SK-N-SH (cell line): ENCODE results near the gene PM20D2.

Experiments
- EP300 ChIP-seq, 2 experiments: IDR thresholded peaks; 2 replicates each; pipeline versions ENCODE4 v1.4.0 to v1.6.1; 2012; ENCODE audit warnings: borderline replicate concordance in 1 of 2, low read depth in 1 of 2, low read length in 1 of 2
- EZH2phosphoT487 ChIP-seq: fragments of 200-600 bp; sonication (generic); IDR thresholded peaks from 2 replicates; pipeline ENCODE4 v1.6.1; 2017; ENCODE audit warnings: low read depth, mixed run types, mild to moderate bottlenecking, antibody characterized with exemption, moderate library complexity, borderline replicate concordance
- GABPA ChIP-seq: IDR thresholded peaks from 2 replicates; pipeline ENCODE4 v1.4.0; 2012; ENCODE audit warnings: low read depth, mild to moderate bottlenecking
- MXI1 ChIP-seq: IDR thresholded peaks from 2 replicates; pipeline ENCODE4 v1.6.1; 2012; ENCODE audit warnings: mild to moderate bottlenecking, low read depth, low read length, improper control_type of control experiment
- NFIC ChIP-seq: IDR thresholded peaks from 2 replicates; pipeline ENCODE4 v1.4.0; 2012; ENCODE audit warnings: borderline replicate concordance
- POLR2AphosphoS5 ChIP-seq: IDR thresholded peaks from 2 replicates; pipeline ENCODE4 v1.6.1; 2012; ENCODE audit warnings: low read depth, low read length
- SIN3A ChIP-seq: IDR thresholded peaks from 2 replicates; pipeline ENCODE4 v1.6.1; 2012; ENCODE audit warnings: low read depth, mild to moderate bottlenecking, low read length, moderate library complexity, borderline replicate concordance
- TCF12 ChIP-seq: IDR thresholded peaks from 2 replicates; pipeline ENCODE4 v1.4.0; 2012
- TF ChIP-seq, protein P1 (sequence below): fragments of 200-600 bp; sonication (generic); IDR thresholded peaks from 2 replicates; pipeline ENCODE4 v1.6.1; 2017; ENCODE audit warnings: antibody characterized with exemption, mild to moderate bottlenecking, moderate library complexity

DNA sequence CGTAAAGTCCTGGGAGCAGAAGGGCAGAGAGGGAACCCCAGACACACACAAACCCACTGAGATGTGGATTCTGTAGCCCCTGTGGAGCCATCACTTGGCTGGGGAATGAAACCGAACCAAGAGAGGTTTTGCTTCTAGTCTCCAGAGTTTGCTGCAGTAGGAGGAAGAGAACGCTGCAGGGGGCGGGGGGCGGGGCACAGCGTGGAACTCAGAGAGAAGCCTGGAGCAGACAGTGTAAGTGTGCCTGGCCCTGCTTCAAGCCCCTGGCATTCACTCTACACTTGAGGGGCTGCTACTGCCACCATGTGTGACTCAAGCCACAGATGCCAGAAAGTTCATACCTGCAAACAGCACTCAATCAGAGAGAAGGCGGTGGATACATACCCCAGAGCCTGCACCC, 52.4 kb downstream of the PM20D2 start:
- TF ChIP-seq, protein P1, sequence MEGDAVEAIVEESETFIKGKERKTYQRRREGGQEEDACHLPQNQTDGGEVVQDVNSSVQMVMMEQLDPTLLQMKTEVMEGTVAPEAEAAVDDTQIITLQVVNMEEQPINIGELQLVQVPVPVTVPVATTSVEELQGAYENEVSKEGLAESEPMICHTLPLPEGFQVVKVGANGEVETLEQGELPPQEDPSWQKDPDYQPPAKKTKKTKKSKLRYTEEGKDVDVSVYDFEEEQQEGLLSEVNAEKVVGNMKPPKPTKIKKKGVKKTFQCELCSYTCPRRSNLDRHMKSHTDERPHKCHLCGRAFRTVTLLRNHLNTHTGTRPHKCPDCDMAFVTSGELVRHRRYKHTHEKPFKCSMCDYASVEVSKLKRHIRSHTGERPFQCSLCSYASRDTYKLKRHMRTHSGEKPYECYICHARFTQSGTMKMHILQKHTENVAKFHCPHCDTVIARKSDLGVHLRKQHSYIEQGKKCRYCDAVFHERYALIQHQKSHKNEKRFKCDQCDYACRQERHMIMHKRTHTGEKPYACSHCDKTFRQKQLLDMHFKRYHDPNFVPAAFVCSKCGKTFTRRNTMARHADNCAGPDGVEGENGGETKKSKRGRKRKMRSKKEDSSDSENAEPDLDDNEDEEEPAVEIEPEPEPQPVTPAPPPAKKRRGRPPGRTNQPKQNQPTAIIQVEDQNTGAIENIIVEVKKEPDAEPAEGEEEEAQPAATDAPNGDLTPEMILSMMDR, result no peak
- TF ChIP-seq POLR2AphosphoS5 (no peak), GABPA (no peak), TCF12 (no peak), EZH2phosphoT487 (no peak), NFIC (no peak), MXI1 (no peak), SIN3A (no peak), EP300 (IDR thresholded peaks at IDR 0.05; ENCODE audit: borderline replicate concordance in 1 of 2, low read depth in 1 of 2, low read length in 1 of 2) (no peak)
